Measurements from ENCODE around the gene DCST1.

GRCh38 chr1:154990276-154990675 lies 43.3 kb upstream of the DCST1 start:
- no peak for TF ChIP-seq CTCF (IDR thresholded peaks at IDR 0.05)
- TF ChIP-seq POLR2A (IDR thresholded peaks at IDR 0.05): no peak

Data from body of pancreas (tissue), 4 donors.